ENCODE results near the gene ZNF91. TPM values are rescaled to one million over a fixed set of nuclear protein-coding genes. Genes with fewer than 3 reads are reported as not detected.

Gene ZNF91
- total RNA-seq, 3 donors from 2014 or later = 106 to 201 (median 149) TPM

- intact Hi-C loops (cut with DNase I; ENCODE audit: low total_unique reads) = no loop called here
- H3K9me3 ChIP-seq = peaks cover 0 to 10% of the 10 kb centered on the region in 2 donors
- no peak for TF ChIP-seq POLR2AphosphoS5 (IDR thresholded peaks at IDR 0.05)
These were observed 77.1 kb downstream of the ZNF91 start for GRCh38 chr19:23318143-23318542.

GRCh38 chr19:23315286-23315685 lies 80.0 kb downstream of the ZNF91 start:
- Histone ChIP-seq H3K4me3 (no peak overlapping the region), H3K4me1 (no peaks in the 10 kb centered on the region), H3K27ac (no peak overlapping the region), H3K36me3 (no peaks in the 10 kb centered on the region), H3K27me3 (no peaks in the 10 kb centered on the region), H3K9me3 (peaks cover 0 to 6% of the 10 kb centered on the region in 2 donors)
- intact Hi-C loops (cut with DNase I; ENCODE audit: low total_unique reads) = no loop called here
- TF ChIP-seq POLR2AphosphoS5 (IDR thresholded peaks at IDR 0.05) (no peak), CTCF (IDR thresholded peaks at IDR 0.05) (no peak), POLR2A (IDR thresholded peaks at IDR 0.05) (no peak)
- DNase-seq (ENCODE audit: low spot score in 2 of 2) = no peak

More at GRCh38 chr19:23318143-23318542, 77.1 kb downstream of the ZNF91 start:
- H3K27ac ChIP-seq = no peak overlapping the region
- H3K4me3 ChIP-seq = no peak overlapping the region
- no peaks in the 10 kb centered on the region for H3K4me1 ChIP-seq
- no peak for DNase-seq (ENCODE audit: low spot score in 2 of 2)
- H3K27me3 ChIP-seq = no peaks in the 10 kb centered on the region
- H3K36me3 ChIP-seq = no peaks in the 10 kb centered on the region

- Histone ChIP-seq H3K9me3 (peaks cover 0 to 5% of the 10 kb centered on the region in 2 donors), H3K36me3 (no peaks in the 10 kb centered on the region), H3K27ac (no peak overlapping the region), H3K27me3 (no peaks in the 10 kb centered on the region), H3K4me1 (no peaks in the 10 kb centered on the region), H3K4me3 (no peak overlapping the region)
- TF ChIP-seq POLR2AphosphoS5 (IDR thresholded peaks at IDR 0.05) (no peak), POLR2A (IDR thresholded peaks at IDR 0.05) (no peak), CTCF (IDR thresholded peaks at IDR 0.05) (no peak)
- intact Hi-C loops (cut with DNase I; ENCODE audit: low total_unique reads) = no loop called here
- DNase-seq (ENCODE audit: low spot score in 2 of 2) = no peak
These were observed 80.6 kb downstream of the ZNF91 start for GRCh38 chr19:23314505-23315251.

- Histone ChIP-seq H3K27ac (no peak overlapping the region), H3K36me3 (no peaks in the 10 kb centered on the region), H3K4me1 (no peaks in the 10 kb centered on the region), H3K9me3 (no peaks in the 10 kb centered on the region), H3K4me3 (no peak overlapping the region), H3K27me3 (no peaks in the 10 kb centered on the region)
- TF ChIP-seq POLR2AphosphoS5 (IDR thresholded peaks at IDR 0.05) (no peak), CTCF (IDR thresholded peaks at IDR 0.05) (no peak), POLR2A (IDR thresholded peaks at IDR 0.05) (no peak)
- DNase-seq (ENCODE audit: low spot score in 2 of 2) = no peak
- intact Hi-C loops (cut with DNase I; ENCODE audit: low total_unique reads) = no loop called here
These were observed 82.1 kb downstream of the ZNF91 start for GRCh38 chr19:23313196-23313595.

GRCh38 chr19:23312515-23312914 lies 82.8 kb downstream of the ZNF91 start:
- intact Hi-C loops (cut with DNase I; ENCODE audit: low total_unique reads) = no loop called here
- Histone ChIP-seq H3K27ac (no peak overlapping the region), H3K9me3 (no peaks in the 10 kb centered on the region)

More at GRCh38 chr19:23312515-23312914, 82.8 kb downstream of the ZNF91 start:
- H3K4me3 ChIP-seq = no peak overlapping the region
- no peaks in the 10 kb centered on the region for H3K4me1 ChIP-seq
- H3K36me3 ChIP-seq = no peaks in the 10 kb centered on the region
- TF ChIP-seq POLR2AphosphoS5 (IDR thresholded peaks at IDR 0.05) (no peak), CTCF (IDR thresholded peaks at IDR 0.05) (no peak), POLR2A (IDR thresholded peaks at IDR 0.05) (no peak)
- no peaks in the 10 kb centered on the region for H3K27me3 ChIP-seq
- no peak for DNase-seq (ENCODE audit: low spot score in 2 of 2)

All from breast epithelium (tissue), 4 donors.